HL-60 (cell line): ENCODE data around the gene NFATC4.
A peak's percentile ranks its signal among the peaks of the same experiment; 100 is the strongest.
"Not testable (repeated sequence)": the region's sequence is repeated elsewhere in the genome, so short reads cannot be mapped to it uniquely, and the experiment has no call there.

Experiments
- DNase-seq, 2 experiments: peaks; one replicate each; pipeline ENCODE4 v3.0.0-alpha.2; 2010 to 2020; ENCODE audit warnings: low read depth in 1 of 2, low spot score in 1 of 2
- H3K27ac ChIP-seq: fragments of 250-450 bp; sonication (Bioruptor Pico); replicated peaks from 2 replicates; pipeline ENCODE4 v1.5.1; 2020; ENCODE audit warnings: mild to moderate bottlenecking, moderate library complexity
- H3K27me3 ChIP-seq: fragments of 250-450 bp; sonication (Bioruptor Pico); 2 replicates; pipeline ENCODE4 v1.5.1; 2021; ENCODE audit warnings: mild to moderate bottlenecking, moderate library complexity; ENCODE audit not compliant: insufficient read depth, poor library complexity, severe bottlenecking
- H3K4me3 ChIP-seq: replicated peaks from 2 replicates; pipeline ENCODE4 v1.5.1; 2011; ENCODE audit warnings: mild to moderate bottlenecking, control low read depth, low read length; ENCODE audit not compliant: insufficient read depth
- GABPA ChIP-seq: IDR thresholded peaks from 2 replicates; pipeline ENCODE4 v1.6.1; 2012; ENCODE audit warnings: low read depth
- POLR2AphosphoS5 ChIP-seq: IDR thresholded peaks from 2 replicates; pipeline ENCODE4 v1.6.1; 2012; ENCODE audit warnings: low read depth
- SPI1 ChIP-seq: IDR thresholded peaks from 2 replicates; pipeline ENCODE4 v1.6.1; 2012; ENCODE audit warnings: low read depth, mild to moderate bottlenecking, borderline replicate concordance
- TF ChIP-seq, protein P1 (sequence below): IDR thresholded peaks from one replicate; pipeline ENCODE4 v1.5.1; 2011; ENCODE audit warnings: low read length, control low read depth, inconsistent platforms; ENCODE audit not compliant: insufficient read depth
- TF ChIP-seq, protein P2 (sequence below): IDR thresholded peaks from 2 replicates; pipeline ENCODE4 v1.6.1; 2012; ENCODE audit warnings: low read depth; ENCODE audit not compliant: insufficient replicate concordance

NFATC4 gene

DNA sequence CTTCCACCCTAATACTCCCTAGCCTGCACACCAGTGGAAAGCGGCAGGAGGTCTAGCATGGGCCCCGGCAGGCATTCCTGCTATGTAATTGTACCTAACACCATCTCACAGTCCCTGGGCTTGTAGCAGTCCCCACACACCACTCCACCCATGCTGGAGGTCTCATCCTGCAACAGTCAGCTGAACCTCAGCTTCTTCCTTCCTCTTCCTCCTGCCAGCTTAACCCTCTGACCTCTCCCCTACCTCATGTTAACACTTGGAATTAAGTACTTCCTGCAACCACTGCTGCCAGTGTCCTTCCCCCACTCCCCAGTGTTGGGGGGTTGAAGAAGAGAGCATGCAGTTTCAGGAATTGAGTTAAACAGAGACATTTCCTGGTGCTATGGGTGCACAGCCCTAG, 40.7 kb upstream of the NFATC4 start:
- Histone ChIP-seq H3K27ac (peak overlapping the region; percentile 59), H3K27me3 (no peaks in the 10 kb centered on the region), H3K4me3 (no peak overlapping the region)
- peak; percentile 72 to 74 for DNase-seq
- TF ChIP-seq POLR2AphosphoS5: peak; percentile 69
- TF ChIP-seq, protein P1, sequence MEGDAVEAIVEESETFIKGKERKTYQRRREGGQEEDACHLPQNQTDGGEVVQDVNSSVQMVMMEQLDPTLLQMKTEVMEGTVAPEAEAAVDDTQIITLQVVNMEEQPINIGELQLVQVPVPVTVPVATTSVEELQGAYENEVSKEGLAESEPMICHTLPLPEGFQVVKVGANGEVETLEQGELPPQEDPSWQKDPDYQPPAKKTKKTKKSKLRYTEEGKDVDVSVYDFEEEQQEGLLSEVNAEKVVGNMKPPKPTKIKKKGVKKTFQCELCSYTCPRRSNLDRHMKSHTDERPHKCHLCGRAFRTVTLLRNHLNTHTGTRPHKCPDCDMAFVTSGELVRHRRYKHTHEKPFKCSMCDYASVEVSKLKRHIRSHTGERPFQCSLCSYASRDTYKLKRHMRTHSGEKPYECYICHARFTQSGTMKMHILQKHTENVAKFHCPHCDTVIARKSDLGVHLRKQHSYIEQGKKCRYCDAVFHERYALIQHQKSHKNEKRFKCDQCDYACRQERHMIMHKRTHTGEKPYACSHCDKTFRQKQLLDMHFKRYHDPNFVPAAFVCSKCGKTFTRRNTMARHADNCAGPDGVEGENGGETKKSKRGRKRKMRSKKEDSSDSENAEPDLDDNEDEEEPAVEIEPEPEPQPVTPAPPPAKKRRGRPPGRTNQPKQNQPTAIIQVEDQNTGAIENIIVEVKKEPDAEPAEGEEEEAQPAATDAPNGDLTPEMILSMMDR: no peak

DNA sequence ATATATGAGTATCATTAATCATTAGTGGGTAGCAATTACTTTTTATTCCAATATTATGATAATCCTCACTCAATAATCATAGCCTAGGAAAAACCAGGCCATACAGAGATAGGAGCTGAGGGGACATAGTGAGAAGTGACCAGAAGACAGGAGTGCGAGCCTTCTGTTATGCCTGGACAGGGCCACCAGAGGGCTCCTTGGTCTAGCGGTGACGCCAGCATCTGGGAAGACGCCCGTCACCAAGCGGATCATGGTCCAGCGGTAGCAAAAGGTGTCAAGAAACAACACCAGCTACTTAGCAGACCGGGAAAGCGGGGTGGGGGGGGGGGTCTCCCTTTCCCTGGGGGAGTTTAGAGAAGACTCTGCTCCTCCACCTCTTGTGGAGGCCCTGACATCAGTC, 40.1 kb upstream of the NFATC4 start:
- H3K27ac ChIP-seq: peak overlapping the region; percentile 59
- DNase-seq: peak in 1 of 2 experiments; percentile 51

DNA sequence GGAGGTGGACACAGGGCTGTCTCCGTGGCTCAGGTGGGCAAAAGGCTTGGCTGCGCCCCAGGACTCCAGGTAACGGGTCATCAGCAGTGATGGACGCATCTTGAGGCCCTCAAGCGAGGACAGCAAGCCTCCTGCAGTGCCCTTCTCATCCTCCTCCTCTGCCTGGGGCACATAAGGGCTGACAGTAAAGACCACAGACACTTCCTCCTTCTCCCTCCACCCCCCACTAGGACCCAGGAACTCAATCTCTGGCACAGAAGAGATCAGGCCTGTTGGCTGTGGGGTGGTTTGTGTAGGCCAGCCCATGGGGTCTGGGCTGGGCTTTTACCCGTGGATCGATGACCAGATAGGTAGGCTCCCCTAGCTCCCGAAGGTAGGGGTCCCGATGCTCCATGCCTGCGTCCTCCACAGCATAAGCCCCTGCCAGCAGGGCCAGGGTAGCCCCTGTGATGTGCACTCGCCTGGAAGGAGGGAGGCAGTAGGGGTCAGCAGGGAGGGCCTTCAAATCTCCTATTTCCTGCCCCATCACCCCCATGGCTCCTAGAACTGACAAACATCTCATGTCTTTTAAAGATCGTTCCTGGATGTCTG, 38.8 kb upstream of the NFATC4 start:
- Histone ChIP-seq H3K4me3 (no peak overlapping the region), H3K27ac (peak overlapping the region; percentile 61), H3K27me3 (peaks cover 2% of the 10 kb centered on the region)
- peak; percentile 85 for TF ChIP-seq SPI1
- TF ChIP-seq, protein P1: no peak
- TF ChIP-seq, protein P2, sequence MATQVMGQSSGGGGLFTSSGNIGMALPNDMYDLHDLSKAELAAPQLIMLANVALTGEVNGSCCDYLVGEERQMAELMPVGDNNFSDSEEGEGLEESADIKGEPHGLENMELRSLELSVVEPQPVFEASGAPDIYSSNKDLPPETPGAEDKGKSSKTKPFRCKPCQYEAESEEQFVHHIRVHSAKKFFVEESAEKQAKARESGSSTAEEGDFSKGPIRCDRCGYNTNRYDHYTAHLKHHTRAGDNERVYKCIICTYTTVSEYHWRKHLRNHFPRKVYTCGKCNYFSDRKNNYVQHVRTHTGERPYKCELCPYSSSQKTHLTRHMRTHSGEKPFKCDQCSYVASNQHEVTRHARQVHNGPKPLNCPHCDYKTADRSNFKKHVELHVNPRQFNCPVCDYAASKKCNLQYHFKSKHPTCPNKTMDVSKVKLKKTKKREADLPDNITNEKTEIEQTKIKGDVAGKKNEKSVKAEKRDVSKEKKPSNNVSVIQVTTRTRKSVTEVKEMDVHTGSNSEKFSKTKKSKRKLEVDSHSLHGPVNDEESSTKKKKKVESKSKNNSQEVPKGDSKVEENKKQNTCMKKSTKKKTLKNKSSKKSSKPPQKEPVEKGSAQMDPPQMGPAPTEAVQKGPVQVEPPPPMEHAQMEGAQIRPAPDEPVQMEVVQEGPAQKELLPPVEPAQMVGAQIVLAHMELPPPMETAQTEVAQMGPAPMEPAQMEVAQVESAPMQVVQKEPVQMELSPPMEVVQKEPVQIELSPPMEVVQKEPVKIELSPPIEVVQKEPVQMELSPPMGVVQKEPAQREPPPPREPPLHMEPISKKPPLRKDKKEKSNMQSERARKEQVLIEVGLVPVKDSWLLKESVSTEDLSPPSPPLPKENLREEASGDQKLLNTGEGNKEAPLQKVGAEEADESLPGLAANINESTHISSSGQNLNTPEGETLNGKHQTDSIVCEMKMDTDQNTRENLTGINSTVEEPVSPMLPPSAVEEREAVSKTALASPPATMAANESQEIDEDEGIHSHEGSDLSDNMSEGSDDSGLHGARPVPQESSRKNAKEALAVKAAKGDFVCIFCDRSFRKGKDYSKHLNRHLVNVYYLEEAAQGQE: no peak
- peak in 1 of 2 experiments; percentile 77 for DNase-seq

More for the DNA sequence above, 40.1 kb upstream of the NFATC4 start:
- not testable (repeated sequence) for H3K4me3 ChIP-seq, H3K27me3 ChIP-seq

DNA sequence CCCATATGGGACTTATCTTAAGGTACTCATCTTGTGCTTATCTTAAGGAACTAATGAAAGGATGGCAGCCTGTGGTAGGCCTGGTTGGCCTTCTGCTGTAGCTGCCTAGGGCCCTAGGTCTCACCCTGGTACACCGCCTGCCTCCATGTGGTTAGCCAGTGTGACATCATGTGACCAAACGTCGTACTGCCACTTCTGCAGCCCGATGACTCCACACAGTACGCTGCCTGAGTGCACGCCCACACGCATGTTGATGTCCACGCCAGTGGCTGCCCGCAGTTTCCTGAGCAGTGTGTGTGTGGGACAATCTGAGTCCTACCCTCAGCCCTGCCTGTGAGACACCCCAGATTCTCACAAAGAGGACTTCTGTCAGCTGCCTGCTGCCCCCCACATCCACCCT, 38.2 kb upstream of the NFATC4 start:
- TF ChIP-seq SPI1 (no peak; the same call in 1 of the 2 replicates), POLR2AphosphoS5 (peak; percentile 67; the same call in 1 of the 2 replicates)
- DNase-seq: peak; percentile 80 to 96
- Histone ChIP-seq H3K27ac (peak overlapping the region; percentile 61), H3K27me3 (peaks cover 6% of the 10 kb centered on the region), H3K4me3 (no peak overlapping the region)

DNA sequence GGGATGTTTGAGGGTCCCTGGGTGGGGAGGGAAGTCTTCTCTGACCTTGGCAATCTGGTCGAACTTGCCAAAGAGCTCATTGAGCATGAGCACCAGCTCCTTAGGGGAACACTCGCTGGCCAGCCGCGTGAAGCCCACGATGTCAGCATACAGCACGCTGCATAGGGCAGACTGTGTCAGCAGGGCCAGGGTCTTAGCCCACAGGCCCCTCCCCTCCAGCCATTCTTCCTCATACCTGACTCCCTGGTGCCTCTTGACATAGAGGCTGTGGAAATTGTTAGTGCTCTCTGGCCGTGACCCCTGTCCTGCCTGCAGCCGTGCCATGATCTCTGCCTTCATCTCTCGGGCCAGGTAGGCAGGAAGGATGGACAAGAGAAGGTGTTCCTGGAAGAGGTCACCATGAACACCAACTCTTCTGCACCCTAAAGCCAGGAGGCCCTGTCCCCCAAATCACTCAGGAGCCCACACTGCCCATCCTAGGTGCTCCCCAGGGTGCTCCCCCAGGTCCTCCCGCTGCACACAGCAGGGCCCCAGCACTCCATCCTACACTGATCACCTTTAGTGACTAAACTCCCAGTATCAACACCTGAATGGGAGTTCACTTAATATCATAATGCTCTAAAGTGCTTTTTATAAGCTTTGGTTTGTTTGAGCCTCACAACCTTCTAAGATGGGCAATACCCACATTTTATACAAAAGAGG, 36.9 kb upstream of the NFATC4 start:
- no peak for TF ChIP-seq SPI1
- TF ChIP-seq, protein P2: no peak
- TF ChIP-seq GABPA: no peak
- TF ChIP-seq POLR2AphosphoS5: no peak
- TF ChIP-seq, protein P1: no peak
- H3K27me3 ChIP-seq: peaks cover 10% of the 10 kb centered on the region
- no peak overlapping the region for H3K4me3 ChIP-seq

More for the DNA sequence above, 36.9 kb upstream of the NFATC4 start:
- no peak for DNase-seq
- H3K27ac ChIP-seq: no peak overlapping the region
